Activated T-cell treated with anti-CD3 and anti-CD28 coated beads for 48 hours (primary cell): ENCODE results near the gene ADGRF5.

Experiments
- DNase-seq: peaks from one replicate; pipeline ENCODE4 v3.0.0-alpha.2; 2020; ENCODE audit warnings: low read depth

The ADGRF5 gene

DNA sequence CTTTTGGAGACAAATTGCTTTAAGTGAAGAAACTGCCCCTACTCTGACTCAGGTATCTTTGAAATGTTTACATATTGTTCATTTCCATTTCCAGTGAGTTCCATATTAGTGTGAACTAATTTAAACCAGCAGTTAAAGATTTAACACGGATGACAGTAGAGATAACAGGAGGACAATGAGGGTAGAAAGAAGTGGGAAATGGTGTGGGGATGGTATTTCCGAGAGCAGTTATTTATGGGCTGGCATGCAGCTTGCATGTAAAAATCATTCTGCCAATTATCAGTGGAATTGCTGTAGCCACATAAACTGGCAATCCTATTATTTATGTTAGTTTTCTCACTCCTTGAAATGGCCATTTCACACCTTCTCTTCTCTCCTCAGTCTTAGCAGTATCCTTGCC lies 8.6 kb upstream of the ADGRF5 start:
- DNase-seq: no peak

DNA sequence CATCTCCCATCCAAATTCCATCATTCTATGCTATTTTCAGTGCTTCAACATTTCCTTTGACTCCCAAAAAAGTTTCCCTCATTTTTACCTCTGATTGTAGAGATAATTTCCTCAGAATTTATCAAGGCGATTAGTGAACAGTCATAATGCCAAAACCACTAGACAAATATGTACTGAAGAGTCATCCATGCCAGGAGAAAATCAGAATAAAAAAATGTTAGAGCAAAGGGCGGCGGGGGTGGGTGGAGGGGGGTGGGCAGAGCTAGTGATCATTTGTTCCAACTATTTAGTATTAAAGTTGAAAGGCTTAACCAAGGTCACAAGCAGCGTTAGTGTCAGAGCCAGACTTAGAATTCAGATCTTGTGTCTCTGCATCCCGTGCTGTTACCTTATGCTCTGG lies 5.3 kb upstream of the ADGRF5 start:
- DNase-seq: no peak

DNA sequence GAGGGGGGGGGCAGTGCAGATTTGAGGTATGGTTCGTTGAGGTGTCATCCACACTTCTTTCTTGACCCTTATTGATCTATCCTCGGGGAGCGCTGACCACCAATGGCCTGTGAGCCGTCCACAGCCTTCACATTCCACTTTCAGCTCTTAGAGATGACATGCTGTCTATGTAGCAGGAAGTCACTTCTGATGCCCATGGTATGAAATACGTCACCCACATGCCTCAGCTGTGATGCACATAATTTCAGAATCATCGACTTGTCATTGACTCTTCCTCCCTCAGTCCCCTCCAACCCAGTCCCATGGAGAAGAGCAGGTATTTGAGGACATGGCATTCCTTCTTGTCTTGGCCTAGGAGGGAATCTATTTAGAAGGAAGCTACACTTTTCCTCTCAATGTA lies 4.7 kb upstream of the ADGRF5 start:
- no peak for DNase-seq

DNA sequence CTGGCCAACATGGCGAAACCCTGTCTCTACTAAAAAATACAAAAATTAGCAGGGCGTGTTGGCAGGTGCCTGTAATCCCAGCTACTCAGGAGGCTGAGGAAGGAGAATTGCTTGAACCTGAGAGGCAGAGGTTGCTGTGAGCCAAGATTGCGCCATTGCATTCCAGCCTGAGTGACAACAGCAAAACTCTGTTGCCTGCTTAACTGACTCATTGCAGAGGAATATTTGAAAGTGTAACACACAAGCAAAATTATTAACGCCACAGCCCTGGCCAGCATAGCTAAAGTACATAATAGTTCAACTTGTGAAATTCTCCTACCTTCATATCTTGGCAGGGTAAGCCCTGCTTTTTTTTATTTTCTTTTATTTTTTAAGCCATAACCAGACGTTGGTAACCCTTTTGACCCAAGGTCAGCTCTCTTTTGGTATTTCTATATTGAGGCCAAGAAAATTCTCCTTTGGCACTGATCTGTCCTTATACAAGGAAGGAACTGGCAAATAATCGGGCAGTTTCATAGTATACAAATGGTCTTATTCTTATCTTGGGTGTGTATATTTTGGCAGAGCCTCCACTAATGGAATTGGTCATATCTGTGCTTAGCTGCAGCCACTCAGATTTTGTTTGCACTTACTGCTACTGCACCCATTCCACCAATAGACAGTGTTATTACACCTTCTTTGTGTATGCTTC lies 4.0 kb upstream of the ADGRF5 start:
- no peak for DNase-seq

DNA sequence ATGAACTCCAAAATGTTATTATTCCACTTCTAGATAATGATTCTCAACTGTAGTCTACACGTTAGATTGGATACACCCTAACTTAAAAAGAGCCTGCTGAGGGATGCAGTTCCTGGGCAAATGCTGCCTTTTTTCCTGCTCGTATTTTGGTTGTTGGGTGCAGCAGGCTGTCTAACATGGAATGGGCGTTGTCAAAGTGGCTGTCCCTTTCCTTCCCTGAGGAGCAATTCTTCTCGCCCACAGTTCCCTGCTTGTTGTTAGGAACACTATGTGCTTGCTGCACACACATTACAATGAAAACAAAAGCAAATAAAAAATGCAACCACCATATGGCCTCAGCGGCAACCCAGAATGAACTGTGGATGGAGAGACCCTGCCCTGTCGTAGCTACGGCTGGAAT lies 1.7 kb upstream of the ADGRF5 start:
- no peak for DNase-seq

DNA sequence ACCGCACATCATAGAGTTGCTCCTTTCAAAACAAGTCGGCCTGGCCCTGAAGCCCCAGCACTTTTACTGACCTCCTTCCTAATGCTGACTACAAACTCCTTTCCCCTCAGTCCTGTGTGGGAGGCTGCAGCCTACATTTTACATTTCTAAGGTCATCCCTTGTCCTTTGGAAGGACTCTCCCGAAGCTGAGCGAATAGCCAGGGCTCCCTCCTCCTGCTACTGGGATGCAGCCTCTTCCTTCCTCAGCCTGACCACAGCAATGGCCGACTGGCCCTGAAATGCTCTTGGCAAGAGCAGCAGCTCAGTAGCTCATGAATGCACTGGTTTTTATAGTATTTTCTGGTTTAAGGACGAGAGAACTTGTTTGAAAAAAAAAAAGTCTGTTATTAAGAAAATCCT lies 679 bp downstream of the ADGRF5 start:
- no peak for DNase-seq

DNA sequence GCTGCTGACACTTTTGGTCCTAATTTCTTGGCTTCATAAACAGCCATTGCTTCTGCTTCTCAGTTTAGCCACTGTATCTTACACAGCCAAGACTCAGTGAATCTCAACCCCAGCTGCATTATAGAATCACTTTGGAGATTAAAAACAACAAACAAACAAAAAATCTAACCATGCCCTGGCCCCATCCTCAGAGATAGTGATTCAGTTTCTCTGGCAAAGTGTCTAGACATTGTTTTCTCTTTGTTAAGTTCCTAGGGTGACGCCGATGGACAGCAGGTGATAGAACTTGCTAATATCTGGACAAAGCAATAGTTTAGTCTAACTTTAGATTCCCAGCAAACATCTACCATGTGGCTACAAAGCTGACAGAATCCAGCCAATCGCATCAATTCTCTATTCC lies 2.9 kb downstream of the ADGRF5 start:
- DNase-seq: no peak

DNA sequence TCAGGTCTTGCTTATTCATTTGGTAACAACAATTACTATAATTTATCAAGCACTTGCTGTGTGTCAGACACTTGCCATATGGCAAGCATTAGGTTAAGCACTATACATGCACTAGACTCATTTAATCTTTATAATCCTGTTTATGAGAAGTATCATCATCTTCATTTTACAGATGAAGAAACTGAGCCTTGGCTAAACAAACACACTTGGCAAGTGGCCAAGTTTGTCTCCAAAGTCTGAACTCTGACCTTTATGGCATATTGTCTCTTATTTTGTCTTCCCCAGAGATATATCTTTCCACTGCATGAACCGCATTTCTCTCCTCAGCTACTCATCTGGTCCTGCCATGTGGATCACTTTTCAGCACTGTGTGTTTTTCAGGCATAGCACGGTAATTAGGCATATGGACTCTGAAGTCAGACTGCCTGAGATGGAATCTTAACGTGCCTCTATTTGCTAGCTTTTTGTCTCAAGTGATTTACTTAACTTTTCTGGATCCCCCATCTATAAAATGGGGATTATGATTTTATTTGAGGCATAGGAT lies 4.7 kb downstream of the ADGRF5 start:
- no peak for DNase-seq

DNA sequence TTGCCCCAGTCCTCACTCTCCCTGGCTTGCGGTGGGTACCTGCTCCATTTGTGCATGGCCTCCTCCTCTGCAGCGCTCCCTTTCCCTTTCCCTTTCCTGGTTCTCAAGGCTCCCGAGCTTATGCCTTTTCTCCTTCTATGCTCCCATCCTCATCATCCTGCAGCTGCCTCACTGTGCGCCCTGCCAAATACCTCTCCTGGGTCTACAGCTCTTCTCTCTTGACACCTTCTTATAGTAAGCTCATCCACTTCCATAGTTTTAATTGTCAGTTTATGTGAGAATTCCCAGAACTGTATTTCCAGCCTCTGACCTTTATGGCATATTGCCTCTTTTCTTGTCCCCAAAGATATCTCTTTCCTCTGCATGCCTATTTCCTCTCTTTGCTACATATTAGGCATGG lies 5.9 kb downstream of the ADGRF5 start:
- DNase-seq: no peak

DNA sequence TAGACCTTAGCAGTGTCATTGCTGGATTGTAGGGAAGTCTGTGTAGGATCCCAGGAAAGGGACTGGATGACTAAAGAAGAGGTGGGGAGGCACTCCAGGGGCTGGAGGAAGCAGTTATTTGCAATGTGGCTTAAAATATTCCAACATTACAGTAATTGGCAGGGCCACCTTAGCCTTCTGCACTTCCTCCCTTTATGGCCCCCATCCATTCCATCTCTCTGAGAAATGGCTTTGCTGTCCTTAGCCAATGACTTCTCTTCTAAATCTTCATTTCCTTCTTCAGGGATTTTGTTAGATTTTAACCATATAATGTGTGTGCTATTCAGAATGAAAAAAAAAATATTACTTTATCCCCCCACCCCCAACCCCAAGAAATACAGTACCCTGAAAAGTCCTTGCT lies 6.4 kb downstream of the ADGRF5 start:
- no peak for DNase-seq

DNA sequence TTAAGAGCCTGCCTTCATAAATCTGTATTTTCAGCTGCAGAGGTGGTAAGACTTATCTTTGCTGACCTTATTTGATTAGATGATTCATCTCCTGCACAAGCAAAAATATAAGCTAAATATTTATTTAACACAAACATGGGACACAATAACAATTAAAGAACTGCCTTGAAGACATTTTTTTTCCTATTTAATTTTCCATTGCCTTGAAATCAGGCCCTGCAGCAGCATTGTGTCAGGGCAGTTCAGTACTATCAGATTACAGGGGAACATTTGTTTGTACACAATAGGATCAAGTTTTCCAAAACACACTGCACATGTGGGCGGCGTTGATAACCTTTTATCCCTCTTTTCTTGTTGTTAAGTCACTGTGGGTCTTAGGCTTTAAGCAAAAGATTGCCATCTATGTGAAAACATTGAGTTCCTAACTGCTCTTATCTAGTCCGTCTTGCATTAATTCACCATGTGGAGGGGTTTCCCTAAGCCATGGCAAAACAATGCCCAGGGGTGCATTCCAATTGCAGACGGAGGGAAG lies 7.4 kb downstream of the ADGRF5 start:
- DNase-seq: no peak

DNA sequence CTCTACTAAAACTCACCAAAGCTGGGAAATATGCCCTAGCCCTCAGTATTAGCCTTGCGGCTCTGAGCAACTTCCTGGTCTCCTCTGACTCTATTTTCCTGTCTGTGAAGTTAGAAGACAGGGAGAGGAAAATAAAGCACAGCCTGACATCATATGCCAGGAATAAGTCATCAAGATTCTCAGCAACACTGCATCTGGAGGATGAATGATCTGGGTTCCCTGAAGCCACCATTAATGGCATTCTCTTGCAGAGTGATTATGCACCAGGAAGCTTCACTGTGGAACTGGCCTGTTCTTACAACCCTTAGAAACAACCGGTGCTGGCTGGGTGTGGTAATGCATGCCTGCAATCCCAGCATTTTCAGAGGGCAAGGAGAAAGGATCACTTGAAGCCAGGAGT lies 12.4 kb downstream of the ADGRF5 start:
- DNase-seq: no peak

DNA sequence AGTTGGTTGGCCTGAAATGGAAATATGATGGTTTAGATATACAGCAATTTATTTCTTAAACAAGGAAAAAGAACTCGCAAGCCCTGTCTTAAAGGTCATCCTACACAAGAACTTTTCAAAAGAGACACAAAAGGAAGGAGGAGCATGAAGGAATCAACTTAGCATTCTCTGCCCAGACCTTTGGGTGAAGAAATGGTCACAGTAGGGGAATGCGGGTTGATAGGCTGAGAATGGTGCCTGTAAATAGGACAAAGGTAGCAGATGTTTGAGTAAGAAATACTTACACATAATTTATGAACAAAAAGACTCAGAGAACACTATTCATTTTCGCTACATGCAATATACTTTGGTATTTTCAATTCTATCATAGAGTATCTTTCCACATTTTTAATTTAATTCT lies 15.0 kb downstream of the ADGRF5 start:
- DNase-seq: no peak

DNA sequence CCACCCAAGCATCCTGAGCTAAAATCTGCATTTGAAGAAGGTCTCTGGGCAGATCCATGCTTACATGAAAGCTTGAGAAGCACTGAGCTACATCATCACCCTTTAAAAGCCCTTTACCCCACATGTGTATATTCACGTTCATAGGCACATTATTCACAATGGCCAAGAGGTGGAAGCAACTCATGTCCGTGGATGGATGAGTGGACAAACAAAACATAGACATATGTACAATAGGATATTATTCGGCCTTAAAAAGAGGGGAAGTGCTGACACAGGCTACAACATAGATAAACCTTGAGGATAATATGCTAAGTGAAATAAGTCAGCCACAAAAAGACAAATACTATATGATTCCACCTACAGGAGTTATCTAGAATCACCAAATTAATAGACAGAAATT lies 17.6 kb downstream of the ADGRF5 start:
- no peak for DNase-seq

DNA sequence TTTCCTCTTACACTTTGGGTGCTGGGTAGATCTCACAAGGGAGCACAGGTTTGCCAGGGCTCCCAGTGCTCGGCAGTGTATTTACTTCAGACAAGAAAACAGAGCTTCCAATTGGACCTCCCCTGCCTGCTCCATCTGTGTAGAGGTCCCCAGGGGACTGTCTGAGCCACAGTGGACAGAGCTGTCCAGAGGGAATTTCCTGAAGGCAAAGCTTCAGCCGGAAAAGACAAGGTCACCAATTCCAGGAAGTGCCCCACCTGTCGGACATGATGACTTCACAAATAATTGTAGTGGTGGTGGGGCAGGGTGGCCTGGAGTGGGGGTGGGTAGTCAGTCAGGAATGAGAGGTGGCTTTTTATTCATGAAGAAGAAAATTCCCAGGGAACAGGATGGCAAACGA lies 18.6 kb downstream of the ADGRF5 start:
- no peak for DNase-seq

DNA sequence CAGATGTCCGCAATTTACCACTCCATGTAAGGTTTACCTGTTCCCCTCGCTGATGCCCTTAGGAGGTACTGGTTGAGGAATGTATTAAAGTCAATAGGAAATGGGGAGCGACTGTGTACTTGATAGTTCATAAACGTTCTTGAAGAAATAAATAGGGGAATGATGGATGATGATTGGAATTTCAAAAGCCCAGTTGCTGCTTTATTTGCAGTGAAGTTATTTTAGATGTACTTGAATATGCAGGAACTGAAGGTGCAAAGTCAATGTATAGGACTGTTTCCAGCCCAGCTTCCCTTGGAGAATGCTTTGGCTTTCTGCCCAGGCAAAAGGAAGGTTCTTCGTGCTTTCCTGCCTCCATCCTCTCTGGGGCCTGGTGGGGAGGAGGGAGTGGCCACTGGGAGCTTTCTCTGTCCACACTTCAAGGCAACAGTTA lies 19.8 kb downstream of the ADGRF5 start:
- no peak for DNase-seq

DNA sequence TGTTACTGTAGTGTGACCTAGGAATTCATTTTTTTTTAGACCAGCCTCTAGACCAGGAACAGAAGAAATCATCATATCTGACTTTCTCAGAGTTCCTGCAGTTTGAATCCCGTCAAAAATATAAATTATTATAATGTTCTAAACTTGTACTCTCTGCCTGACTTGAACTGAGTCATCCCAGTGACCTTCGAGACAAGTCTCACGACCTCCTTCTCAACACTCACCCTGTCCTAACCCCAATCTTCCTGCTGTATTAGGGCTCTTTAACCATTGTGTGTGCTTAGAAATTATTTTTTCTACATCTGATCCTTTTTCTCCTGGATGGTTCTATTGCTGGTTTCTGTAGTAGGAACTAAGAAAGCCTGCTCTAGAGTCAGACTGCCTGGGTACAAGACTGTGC lies 21.5 kb downstream of the ADGRF5 start:
- DNase-seq: no peak

DNA sequence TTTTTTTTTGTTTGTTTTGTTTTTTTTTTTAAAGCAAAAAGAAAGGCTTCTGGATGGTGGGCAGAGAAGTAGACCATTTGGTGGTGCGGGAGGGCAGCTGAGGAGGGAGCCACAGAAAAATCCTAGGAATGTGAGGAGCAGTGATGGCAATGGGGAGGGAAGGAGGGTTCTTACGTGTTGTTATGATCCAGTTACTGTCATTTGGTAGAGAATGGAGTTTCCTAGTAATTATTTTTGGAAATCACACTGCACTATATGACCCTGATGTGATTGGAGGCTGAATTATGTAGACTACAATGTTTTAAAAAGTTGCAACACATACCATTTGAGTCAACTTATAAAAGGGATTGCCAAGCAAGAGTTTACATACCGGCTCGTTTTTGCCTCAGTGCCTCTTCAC lies 22.1 kb downstream of the ADGRF5 start:
- DNase-seq: no peak

DNA sequence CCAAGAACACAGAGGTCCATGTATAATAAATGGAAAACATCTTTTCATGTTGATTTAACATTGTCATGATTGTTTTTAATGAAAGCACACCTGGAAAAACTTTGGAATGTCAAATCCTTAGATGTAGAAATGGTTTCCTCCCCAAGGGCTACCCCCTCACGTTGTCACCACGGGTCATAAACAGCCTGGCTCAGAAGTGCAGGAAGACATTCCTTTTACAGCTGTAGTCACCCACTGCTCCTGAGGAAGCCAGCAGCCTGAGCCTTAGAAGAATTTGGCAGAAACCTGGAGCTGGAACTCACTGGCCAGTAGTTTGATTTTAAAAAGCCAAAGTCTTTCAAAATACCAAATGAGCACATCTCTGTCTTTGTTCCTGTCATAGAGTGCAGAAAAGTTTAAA lies 23.7 kb downstream of the ADGRF5 start:
- no peak for DNase-seq

DNA sequence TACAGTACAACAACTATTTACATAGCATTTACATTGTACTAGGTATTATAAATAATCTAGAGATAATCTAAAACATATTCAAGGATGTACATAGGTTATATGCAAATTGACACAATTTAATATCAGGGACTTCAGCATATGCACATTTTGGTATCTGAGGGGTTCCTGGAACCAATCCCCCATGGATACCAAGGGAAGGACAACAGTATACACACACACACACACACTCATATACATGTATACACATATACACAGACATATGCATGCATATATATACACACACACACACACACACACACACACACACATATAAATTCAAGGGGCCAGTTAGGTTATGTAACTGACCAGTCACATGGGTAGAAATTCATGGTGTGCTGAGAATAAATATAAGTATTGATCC lies 24.9 kb downstream of the ADGRF5 start:
- no peak for DNase-seq

DNA sequence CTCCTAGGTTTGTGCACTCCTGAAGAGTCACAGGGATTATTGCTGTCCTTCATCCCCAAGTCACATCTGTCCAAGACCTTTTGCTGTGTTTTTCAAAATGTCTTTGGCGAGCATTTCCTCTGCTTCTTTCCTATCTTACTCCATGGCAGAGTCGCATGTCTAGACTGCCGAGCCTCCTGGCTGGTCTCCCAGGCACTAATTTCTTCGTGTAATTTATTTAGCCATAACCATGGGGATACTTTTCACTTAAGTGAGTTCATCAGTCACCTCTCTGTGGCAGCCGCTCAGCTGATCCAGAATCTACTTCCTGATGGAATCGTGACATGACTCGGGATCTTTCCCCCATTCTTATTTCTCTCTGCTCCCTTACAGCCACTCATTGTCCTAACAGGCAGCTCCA lies 25.8 kb downstream of the ADGRF5 start:
- no peak for DNase-seq

DNA sequence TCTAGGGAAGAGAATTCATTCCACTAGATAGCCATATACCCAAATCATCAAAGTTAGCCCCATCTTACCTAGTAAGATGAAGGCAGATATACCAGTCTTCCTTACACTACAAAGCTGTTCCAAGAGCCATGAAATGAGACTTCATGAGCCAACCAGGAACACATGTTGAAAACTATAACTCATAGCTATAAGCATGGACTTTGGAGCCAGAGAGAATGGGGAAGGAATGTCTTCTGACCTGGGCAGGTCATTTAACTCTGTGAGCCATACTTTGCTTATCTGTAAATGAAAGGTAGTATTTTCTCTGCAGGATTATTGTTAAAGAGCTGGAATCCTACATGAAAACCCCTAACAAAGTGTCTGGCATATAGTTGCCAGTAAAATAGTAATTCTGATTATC lies 27.3 kb downstream of the ADGRF5 start:
- DNase-seq: no peak

DNA sequence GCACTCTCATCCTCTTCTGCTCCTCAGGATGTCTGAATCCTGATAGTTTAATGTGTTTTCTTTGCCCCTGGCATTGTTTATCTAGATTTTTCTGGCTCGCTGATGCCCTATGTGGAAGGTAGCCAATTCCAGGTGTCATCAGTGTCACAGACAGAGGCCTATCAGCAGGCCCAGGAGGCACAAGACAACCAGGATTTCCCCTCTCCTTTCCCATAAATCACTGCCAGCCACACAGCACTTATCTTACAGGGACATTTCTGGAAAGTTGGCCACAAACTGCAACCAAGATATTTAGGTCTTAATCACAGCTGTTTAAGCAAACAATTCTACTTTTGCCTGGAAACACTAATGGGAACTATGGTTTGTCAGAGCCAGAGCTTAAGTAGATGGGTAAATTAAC lies 28.1 kb downstream of the ADGRF5 start:
- no peak for DNase-seq

DNA sequence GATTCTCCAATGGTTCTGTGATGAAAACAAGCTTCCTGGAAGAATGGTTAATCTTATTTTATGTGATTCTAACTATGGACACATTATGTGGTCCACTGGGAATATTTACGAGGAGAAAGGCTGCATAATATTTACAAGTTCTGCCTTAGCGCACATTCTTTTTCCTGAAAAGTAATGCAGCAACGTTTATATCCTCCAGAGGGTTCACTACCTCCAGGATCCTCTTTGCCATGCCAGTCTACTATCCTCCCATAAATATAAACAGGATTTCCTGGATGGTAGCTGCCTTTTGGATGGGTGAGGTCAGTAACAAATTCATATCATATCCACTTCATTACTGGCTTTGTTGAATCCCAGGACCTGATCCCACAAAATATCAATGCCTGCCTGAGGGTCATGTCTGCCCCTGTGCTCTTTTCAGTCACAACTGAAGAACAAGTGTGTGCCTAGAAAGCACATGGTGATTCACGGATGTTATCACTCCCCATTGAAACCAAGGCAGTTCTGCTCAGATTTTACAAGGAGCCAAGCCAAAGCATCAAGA lies 30.4 kb downstream of the ADGRF5 start:
- DNase-seq: no peak
